GM12891 (cell line): ENCODE measurements around the gene ZNF346.

Experiments
- PAX5 ChIP-seq: IDR thresholded peaks from 2 replicates; pipeline ENCODE4 v1.6.1; 2011; ENCODE audit warnings: low read length, moderate library complexity, mild to moderate bottlenecking; ENCODE audit not compliant: insufficient read depth, severe bottlenecking
- POLR2A ChIP-seq: IDR thresholded peaks from 2 replicates; pipeline ENCODE4 v1.6.1; 2011; ENCODE audit warnings: low read depth, low read length, control low read depth
- POLR2AphosphoS5 ChIP-seq: IDR thresholded peaks from 2 replicates; pipeline ENCODE4 v1.6.1; 2011; ENCODE audit warnings: low read depth, low read length, control low read depth
- TAF1 ChIP-seq: IDR thresholded peaks from 2 replicates; pipeline ENCODE4 v1.6.1; 2011; ENCODE audit warnings: low read depth, low read length, control low read depth

DNA sequence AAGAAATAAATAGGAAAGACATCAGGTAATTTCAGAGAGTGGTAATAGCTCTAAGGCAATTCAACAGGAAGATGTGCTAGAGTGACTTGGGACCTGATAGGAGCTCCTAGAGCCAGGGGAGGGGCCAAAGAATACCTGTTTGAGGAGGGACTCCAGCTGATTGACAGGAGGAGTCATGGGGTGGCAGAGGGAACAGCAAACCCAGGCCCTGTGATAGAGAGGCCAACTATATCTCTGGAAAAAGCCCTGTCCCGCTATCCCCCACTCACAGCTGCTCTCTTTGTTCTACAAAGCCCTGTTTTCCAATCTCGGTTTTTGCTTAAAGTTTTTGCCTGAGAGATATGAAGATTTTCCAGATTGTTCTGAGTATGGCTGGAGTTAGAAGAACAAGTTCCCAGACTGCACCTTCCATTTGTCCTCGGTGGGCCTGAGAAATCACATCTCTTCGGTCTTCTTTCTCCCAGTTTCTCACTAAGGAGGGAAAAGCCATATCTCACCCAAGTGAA is 102.0 kb downstream of the ZNF346 start:
- TF ChIP-seq POLR2AphosphoS5, result no peak
- TF ChIP-seq POLR2A, result no peak
- no peak for TF ChIP-seq TAF1
- TF ChIP-seq PAX5, result no peak
